HG02678 (cell line): ENCODE measurements around the gene SCARB1.

Experiments used
- ATAC-seq: cut with Tn5 transposase; IDR thresholded peaks from one replicate; pipeline ENCODE4 v1.9.1; 2021; ENCODE audit warnings: mild to moderate bottlenecking, moderate library complexity; ENCODE audit not compliant: unreplicated experiment

Gene SCARB1

GRCh38 chr12:124865728-124866127, 2.1 kb upstream of the SCARB1 start:
- no peak for ATAC-seq

GRCh38 chr12:124864326-124864752, 675 bp upstream of the SCARB1 start:
- ATAC-seq = no peak

GRCh38 chr12:124862768-124863415, 772 bp downstream of the SCARB1 start:
- ATAC-seq = peak; percentile 35

GRCh38 chr12:124861898-124862676, 1.6 kb downstream of the SCARB1 start:
- ATAC-seq = no peak

- no peak for ATAC-seq
Observed at GRCh38 chr12:124861492-124861891, 2.2 kb downstream of the SCARB1 start.

- ATAC-seq = no peak
Observed at GRCh38 chr12:124857921-124858461, 5.7 kb downstream of the SCARB1 start.

GRCh38 chr12:124856842-124857178, 6.9 kb downstream of the SCARB1 start:
- ATAC-seq = no peak

GRCh38 chr12:124856132-124856841, 7.4 kb downstream of the SCARB1 start:
- no peak for ATAC-seq

GRCh38 chr12:124855275-124855957, 8.2 kb downstream of the SCARB1 start:
- ATAC-seq = no peak

- no peak for ATAC-seq
Observed at GRCh38 chr12:124854637-124855184, 9.0 kb downstream of the SCARB1 start.

- no peak for ATAC-seq
Observed at GRCh38 chr12:124853781-124854636, 9.7 kb downstream of the SCARB1 start.

- no peak for ATAC-seq
Observed at GRCh38 chr12:124852911-124853427, 10.7 kb downstream of the SCARB1 start.

GRCh38 chr12:124852329-124852831, 11.3 kb downstream of the SCARB1 start:
- no peak for ATAC-seq

GRCh38 chr12:124851342-124851741, 12.3 kb downstream of the SCARB1 start:
- ATAC-seq = no peak

GRCh38 chr12:124849382-124849781, 14.3 kb downstream of the SCARB1 start:
- ATAC-seq = no peak

- no peak for ATAC-seq
Observed at GRCh38 chr12:124848621-124849380, 14.9 kb downstream of the SCARB1 start.

GRCh38 chr12:124847113-124848074, 16.3 kb downstream of the SCARB1 start:
- no peak for ATAC-seq
